Posterior cingulate gyrus (tissue), 11 donors: Measurements from ENCODE around the gene SLC39A7.

ENCODE experiments used
- DNase-seq, 10 donors: peaks; one replicate each; pipeline versions ENCODE4 v3.0.0 to v3.0.0-alpha.2; 2020 to 2021; ENCODE audit warnings: mixed read lengths in 3 of 10
- intact Hi-C: fragments of 100-400 bp; cut with DNase I; formaldehyde crosslinking; loops from one replicate; pipeline ENCODE4 v1.15.1; 2023

SLC39A7 gene

DNA sequence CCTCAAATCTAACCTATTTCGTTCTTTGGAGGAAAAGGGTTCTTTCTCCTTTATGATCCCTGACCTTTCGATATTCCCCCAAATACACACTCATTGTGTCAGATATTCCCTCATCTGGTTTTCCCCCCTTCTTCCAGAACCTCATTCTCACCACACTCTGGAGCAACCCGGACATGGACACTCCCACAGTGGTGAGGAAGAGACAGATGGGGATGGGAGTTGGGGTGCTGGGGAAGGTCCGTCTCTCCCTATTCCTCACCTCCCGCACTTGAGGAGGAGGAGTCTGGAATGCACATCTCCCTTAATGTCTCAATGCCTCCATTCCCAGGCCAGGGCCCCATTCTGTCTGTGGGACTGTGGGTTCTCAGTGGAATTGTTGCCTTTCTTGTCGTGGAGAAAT, 1.3 kb downstream of the SLC39A7 start:
- DNase-seq, result no peak
- intact Hi-C loops, result loop anchor here (5.0 kb wide), 2 partner anchors 230 to 1005 kb away; no protein-coding TSS in a partner anchor

GRCh38 chr6:33202799-33203198, 2.1 kb downstream of the SLC39A7 start:
- intact Hi-C loops, result loop anchor here (5.0 kb wide), 2 partner anchors 230 to 1005 kb away; no protein-coding TSS in a partner anchor
- no peak for DNase-seq

GRCh38 chr6:33203443-33204164, 2.9 kb downstream of the SLC39A7 start:
- intact Hi-C loops, result loop anchor here (5.0 kb wide), 2 partner anchors 231 to 1006 kb away; no protein-coding TSS in a partner anchor
- no peak for DNase-seq

DNA sequence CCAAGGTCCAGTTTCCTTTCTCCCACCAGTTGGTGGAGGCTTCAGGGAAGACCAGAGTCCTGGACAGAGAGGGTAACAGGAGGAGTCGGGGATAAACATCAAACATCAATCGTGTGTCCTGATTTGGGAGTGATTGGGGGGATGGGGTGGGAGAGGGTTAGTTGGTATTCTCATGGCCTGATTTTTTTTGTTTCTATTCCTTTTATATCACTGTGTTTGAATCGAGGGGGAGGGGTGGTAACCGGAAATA, 3.4 kb downstream of the SLC39A7 start:
- no peak for DNase-seq
- intact Hi-C loops, result loop anchor here (5.0 kb wide), 2 partner anchors 232 to 1007 kb away; no protein-coding TSS in a partner anchor

- peak; percentile 91 to 99 (median 96) for DNase-seq
- intact Hi-C loops, result loop anchor here (5.0 kb wide), 2 partner anchors 232 to 1007 kb away; no protein-coding TSS in a partner anchor
These were observed 3.9 kb downstream of the SLC39A7 start, which contains the start of gene HSD17B8 for GRCh38 chr6:33204415-33205190. TSS of gene HSD17B8 (plus strand) at chr6:33204655. CDS start at chr6:33204669, 14 bp downstream.

DNA sequence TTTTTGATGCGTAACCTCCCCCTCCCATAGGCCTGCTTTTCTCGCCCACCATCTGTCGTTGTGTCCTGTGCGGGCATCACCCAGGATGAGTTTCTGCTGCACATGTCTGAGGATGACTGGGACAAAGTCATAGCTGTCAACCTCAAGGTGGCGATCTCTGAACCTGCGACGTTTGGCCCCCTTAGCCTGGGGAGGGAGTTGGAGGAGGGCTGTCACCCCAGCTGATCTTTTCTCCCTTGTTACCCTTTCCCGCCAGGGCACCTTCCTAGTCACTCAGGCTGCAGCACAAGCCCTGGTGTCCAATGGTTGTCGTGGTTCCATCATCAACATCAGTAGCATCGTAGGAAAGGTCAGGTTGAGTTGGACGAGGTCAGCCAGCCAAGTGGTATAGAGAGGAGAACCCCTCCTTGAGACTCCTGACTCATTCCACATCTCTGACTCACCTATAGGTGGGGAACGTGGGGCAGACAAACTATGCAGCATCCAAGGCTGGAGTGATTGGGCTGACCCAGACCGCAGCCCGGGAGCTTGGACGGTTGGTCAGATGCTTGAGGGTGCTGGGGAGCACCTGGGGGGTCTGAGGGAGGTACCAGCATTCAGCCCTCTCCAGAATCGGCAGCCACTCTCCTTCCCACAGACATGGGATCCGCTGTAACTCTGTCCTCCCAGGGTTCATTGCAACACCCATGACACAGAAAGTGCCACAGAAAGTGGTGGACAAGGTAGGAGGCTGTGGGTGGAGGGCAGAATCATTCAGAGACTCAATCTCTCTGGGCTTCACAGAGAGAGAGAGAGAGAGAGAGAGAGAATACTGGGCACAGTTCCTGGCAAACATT, 4.7 kb downstream of the SLC39A7 start:
- DNase-seq, result no peak
- intact Hi-C loops, result no loop called here

DNA sequence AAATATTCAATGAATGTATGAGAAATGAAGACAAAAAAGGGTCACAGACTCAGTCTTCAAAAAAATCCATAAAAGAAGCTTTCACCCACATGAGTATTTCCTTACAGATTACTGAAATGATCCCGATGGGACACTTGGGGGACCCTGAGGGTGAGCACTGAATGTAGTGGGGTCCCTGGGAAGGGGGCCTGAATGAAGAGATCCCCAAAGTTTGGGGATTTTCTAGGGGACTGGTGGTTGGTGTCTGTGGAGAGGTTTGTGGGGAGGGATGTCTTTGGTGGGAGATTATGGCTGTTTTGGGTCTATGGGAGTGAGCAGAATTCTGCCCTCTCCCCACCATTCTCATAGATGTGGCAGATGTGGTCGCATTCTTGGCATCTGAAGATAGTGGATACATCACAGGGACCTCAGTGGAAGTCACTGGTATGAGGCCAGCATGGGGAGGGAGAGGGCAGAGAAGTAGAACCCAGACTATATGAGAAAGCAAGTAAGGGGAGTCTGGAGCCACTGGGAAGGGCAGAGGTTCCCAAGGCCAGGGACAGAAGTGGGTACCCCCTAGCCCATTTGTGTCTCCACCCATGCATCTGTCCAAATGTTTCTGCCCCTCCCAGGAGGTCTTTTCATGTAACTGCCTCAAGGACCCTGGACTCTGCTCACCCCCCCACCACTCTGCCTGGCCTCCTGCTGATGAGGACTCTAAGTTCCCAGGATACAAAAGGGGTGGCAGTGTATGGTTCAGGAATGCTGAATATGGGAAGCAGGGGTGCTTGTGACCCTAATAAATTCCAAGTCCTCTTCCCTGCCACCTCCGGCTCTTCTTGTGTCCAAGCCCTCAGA, 5.6 kb downstream of the SLC39A7 start:
- DNase-seq, result no peak
- intact Hi-C loops, result no loop called here

DNA sequence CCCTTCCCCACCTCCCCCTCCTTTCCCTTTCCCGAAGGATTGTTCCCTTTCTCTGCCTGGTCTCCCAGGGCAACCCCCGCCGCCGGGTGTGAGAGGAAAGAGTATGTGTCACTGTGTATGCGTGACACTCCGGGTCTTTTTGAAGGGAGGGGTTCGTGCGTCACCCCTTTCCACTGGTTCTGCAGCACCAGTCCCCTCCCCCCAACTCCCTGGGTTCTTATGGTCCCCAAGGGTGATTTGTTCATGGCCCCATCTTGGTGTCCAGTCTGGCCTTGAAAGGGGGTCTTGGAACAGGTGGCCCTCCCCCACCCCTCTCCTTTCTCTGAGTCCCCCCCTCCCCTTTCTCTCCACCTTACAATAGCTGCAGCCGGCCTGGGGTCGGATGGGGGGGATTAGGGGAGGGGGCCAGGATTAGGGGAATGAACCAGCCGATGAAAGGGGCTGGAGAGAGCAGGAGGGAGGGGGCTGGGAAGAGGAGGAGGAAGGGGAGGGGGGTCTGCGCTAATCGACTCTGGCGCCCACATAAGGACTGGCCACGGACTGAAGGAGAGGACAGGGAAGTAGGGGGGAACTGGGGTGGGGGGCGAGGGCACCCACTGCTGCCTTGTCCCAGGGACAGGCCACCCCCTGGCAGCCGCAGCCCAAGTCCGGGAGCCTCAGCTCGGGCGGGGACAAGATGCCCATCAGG, 6.3 kb downstream of the SLC39A7 start:
- intact Hi-C loops, result no loop called here
- DNase-seq, result peak in 1 of 10 donors; percentile 53

DNA sequence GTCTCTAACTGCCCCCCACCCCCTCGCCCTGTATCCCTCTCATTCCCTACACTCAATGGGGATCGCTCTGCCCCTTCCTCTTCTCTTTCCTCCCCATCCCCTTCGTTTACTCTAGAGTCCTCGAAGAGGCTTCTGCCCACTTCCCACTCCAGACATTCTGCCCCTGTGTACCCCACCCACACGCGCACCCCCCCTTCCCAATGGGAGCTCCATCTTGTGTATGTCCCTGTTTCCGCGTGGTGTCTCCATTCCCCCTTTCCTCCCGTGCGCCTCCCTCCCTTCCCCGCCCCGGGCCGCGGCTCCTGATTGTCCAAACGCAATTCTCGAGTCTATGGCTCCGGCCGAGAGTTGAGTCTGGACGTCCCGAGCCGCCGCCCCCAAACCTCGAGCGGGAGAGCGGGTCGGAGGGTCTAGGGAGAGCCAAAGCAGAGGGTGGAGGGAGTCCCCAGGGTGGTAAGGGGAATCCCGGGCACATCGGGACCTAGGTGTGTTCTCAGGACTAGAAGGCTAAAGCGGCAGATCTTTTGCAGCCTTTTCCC, 7.0 kb downstream of the SLC39A7 start:
- intact Hi-C loops, result no loop called here
- DNase-seq, result peak in 6 of 10 donors; percentile 35 to 86 (median 59)

DNA sequence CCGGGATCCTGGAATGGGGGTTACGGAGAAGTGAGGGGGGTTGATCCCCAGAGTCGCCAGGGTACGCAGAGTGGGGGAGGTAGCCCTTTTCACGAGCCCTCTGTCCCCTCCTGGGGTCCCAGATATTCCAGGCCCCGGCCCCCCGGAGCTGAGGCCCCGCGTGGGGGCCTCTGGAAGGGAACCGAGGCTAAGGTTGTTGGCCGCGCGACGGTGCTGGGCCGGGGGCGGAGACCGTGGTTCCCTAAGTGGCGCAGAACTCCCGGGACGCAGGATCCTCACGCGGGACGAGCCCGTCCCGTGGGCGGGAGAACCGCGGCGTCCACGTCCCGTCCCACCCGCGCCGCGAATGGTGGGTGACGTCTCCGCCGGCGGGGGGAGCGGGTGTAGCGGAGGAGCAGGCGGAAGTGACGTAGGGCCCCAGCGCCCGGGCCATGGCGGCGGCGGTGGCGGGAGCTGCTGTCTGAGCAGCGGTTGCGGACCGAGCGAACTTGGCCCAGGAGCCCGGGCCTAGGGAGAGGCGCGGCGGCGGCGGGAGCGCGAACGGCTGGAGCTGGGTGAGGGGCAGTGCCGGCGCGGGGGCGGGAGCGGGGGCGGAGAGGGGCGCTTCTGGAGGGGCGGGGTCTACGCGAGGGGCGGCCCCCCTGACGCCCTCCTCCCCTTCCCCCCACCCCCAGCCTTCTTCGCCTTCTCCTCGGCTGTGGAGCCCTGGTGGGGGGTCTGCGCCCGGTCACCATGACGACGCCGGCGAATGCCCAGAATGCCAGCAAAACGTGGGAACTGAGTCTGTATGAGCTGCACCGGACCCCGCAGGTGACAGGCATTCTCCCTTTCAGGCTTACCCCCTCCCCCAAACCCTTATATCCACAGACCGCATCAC, 7.7 kb downstream of the SLC39A7 start, which contains the start of gene RING1:
RING1 (plus strand) TSS at position 410 of the 877 bp plus-strand sequence; CDS start at position 733, 323 bp downstream.
- peak; percentile 79 to 98 (median 90) for DNase-seq
- intact Hi-C loops, result no loop called here

GRCh38 chr6:33209856-33210255, 9.2 kb downstream of the SLC39A7 start:
- intact Hi-C loops, result loop anchor here (5.0 kb wide), 1 partner anchor 37 kb away; no protein-coding TSS in a partner anchor
- no peak for DNase-seq

DNA sequence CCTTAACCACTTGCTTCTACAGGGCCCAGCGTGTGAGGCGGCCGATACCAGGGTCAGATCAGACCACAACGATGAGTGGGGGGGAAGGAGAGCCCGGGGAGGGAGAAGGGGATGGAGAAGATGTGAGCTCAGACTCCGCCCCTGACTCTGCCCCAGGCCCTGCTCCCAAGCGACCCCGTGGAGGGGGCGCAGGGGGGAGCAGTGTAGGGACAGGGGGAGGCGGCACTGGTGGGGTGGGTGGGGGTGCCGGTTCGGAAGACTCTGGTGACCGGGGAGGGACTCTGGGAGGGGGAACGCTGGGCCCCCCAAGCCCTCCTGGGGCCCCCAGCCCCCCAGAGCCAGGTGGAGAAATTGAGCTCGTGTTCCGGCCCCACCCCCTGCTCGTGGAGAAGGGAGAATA, 10.5 kb downstream of the SLC39A7 start:
- DNase-seq, result no peak
- intact Hi-C loops, result loop anchor here (5.0 kb wide), 1 partner anchor 36 kb away; no protein-coding TSS in a partner anchor

- no peak for DNase-seq
- intact Hi-C loops, result loop anchor here (5.0 kb wide), 1 partner anchor 35 kb away; no protein-coding TSS in a partner anchor
These were observed 11.2 kb downstream of the SLC39A7 start for GRCh38 chr6:33211666-33212422.

DNA sequence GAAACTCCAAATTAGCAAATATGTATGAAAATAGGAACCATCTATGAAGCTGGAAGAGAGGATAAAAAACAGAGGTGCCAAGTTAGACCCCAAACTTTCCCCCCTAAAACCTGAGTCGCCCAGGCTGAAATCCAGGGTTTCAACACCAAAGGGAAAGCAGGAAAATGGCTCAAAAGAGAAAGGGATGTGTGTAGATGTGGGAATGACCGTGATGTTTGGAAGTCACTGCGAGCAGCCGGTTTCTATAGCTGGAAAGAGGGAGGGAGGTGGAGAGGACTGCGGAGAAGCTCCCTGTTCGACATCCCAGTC, 12.1 kb downstream of the SLC39A7 start:
- intact Hi-C loops, result loop anchor here (5.0 kb wide), 1 partner anchor 34 kb away; no protein-coding TSS in a partner anchor
- no peak for DNase-seq

DNA sequence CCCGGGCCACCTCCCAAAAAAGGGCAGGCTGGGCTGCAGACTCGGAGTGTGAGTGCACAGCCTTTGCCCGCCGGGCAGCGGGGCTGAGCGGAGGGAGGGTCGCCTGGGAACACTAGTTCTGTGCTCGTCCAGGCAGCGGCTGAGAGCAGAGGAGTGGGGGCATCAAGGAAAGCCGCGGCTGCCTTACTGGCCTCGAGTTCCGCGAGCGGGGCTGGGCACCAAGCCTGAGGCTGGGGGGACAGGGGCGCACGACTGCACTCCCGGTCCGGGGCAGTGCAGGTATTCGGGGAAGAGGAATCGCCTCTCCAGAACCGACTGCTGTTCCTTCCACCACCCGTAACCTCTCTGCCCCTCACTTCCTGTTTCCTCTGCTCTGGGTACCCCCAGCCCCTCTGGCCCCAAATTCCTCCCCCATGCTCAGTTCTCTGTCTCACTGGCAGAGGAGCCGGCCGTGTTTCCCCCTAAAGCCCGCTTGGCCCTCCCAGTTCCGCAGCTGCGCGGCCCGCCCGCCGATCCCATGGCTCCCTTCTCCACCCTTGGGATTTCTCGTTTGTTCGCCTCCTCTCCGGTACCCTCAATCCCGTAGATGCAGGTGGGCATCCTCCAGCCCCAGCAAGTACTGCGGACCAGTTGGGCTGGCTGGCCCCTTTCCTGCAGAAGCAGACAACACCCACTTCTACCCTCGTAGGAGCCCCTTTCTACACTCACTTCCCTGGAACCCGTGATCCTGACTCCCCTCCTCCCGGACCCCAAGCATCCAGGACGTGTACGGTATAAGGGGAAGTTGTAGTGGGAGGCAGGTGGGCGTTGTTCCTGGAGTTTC, 12.7 kb downstream of the SLC39A7 start:
- intact Hi-C loops, result loop anchor here (5.0 kb wide), 1 partner anchor 34 kb away; no protein-coding TSS in a partner anchor
- peak in 5 of 10 donors; percentile 41 to 91 (median 85) for DNase-seq

- intact Hi-C loops, result loop anchor here (5.0 kb wide), 1 partner anchor 33 kb away; no protein-coding TSS in a partner anchor
- DNase-seq, result peak in 1 of 10 donors; percentile 56
These were observed 13.3 kb downstream of the SLC39A7 start for GRCh38 chr6:33213989-33214335.
